Measurements from ENCODE around the gene CYBC1.
"Not testable (repeated sequence)": the region's sequence is repeated elsewhere in the genome, so short reads cannot be mapped to it uniquely, and the experiment has no call there.

The CYBC1 gene

GRCh38 chr17:82477934-82478333, 27.4 kb upstream of the CYBC1 start:
- DNase-seq (ENCODE audit: low read depth): no peak

GRCh38 chr17:82475458-82475857, 24.9 kb upstream of the CYBC1 start:
- no peak for DNase-seq (ENCODE audit: low read depth)

GRCh38 chr17:82474223-82475010, 23.9 kb upstream of the CYBC1 start:
- DNase-seq (ENCODE audit: low read depth): no peak

GRCh38 chr17:82470065-82470464, 19.5 kb upstream of the CYBC1 start:
- no peak for DNase-seq (ENCODE audit: low read depth)

GRCh38 chr17:82468692-82469091, 18.1 kb upstream of the CYBC1 start:
- no peak for DNase-seq (ENCODE audit: low read depth)

GRCh38 chr17:82465023-82465603, 14.6 kb upstream of the CYBC1 start:
- DNase-seq (ENCODE audit: low read depth): no peak

GRCh38 chr17:82464567-82464929, 14.0 kb upstream of the CYBC1 start:
- DNase-seq (ENCODE audit: low read depth): no peak

GRCh38 chr17:82463925-82464566, 13.5 kb upstream of the CYBC1 start:
- no peak for DNase-seq (ENCODE audit: low read depth)

- no peak for DNase-seq (ENCODE audit: low read depth)
Observed at GRCh38 chr17:82463391-82463790, 12.8 kb upstream of the CYBC1 start.

- DNase-seq (ENCODE audit: low read depth): no peak
Observed at GRCh38 chr17:82461827-82462524, 11.4 kb upstream of the CYBC1 start.

- DNase-seq (ENCODE audit: low read depth): not testable (repeated sequence)
Observed at GRCh38 chr17:82459936-82460335, 9.4 kb upstream of the CYBC1 start.

GRCh38 chr17:82458885-82459424, 8.4 kb upstream of the CYBC1 start:
- DNase-seq (ENCODE audit: low read depth): peak; percentile 10

GRCh38 chr17:82458179-82458884, 7.8 kb upstream of the CYBC1 start, which contains the start of gene NARF:
NARF (plus strand) TSS chr17:82458741; CDS start chr17:82458804, 63 bp downstream.
- peak; percentile 95 for DNase-seq (ENCODE audit: low read depth)

GRCh38 chr17:82457929-82458178, 7.3 kb upstream of the CYBC1 start:
- no peak for DNase-seq (ENCODE audit: low read depth)

GRCh38 chr17:82457073-82457928, 6.7 kb upstream of the CYBC1 start:
- DNase-seq (ENCODE audit: low read depth): no peak

- DNase-seq (ENCODE audit: low read depth): not testable (repeated sequence)
Observed at GRCh38 chr17:82453706-82454105, 3.2 kb upstream of the CYBC1 start.

GRCh38 chr17:82453151-82453550, 2.6 kb upstream of the CYBC1 start:
- not testable (repeated sequence) for DNase-seq (ENCODE audit: low read depth)

- DNase-seq (ENCODE audit: low read depth): no peak
Observed at GRCh38 chr17:82452162-82452561, 1.6 kb upstream of the CYBC1 start.

GRCh38 chr17:82449883-82450356, 632 bp downstream of the CYBC1 start:
- peak; percentile 8 for DNase-seq (ENCODE audit: low read depth)

- peak; percentile 75 for DNase-seq (ENCODE audit: low read depth)
Observed at GRCh38 chr17:82449131-82449882, 1.2 kb downstream of the CYBC1 start.
